Measurements from ENCODE around the gene CPLX1.

The CPLX1 gene

GRCh38 chr4:828641-829271 is 2.8 kb upstream of the CPLX1 start:
- ATAC-seq (ENCODE audit: low read depth) (peak; percentile 55), DNase-seq (ENCODE audit: low spot score) (peak; percentile 60)
- TF ChIP-seq CTCF (IDR thresholded peaks at IDR 0.05; ENCODE audit: poor library complexity, severe bottlenecking): no peak

GRCh38 chr4:827209-828081 is 1.5 kb upstream of the CPLX1 start:
- no peak for TF ChIP-seq CTCF (IDR thresholded peaks at IDR 0.05; ENCODE audit: poor library complexity, severe bottlenecking)
- H3K9me3 ChIP-seq (ENCODE audit: severe bottlenecking): no peaks in the 10 kb centered on the region
- no peaks in the 10 kb centered on the region for H3K4me1 ChIP-seq (ENCODE audit: insufficient read depth, poor library complexity, severe bottlenecking)
- ATAC-seq (ENCODE audit: low read depth): no peak
- no peak overlapping the region for H3K27ac ChIP-seq (ENCODE audit: poor library complexity, severe bottlenecking)
- DNase-seq (ENCODE audit: low spot score): peak; percentile 47
- no peaks in the 10 kb centered on the region for H3K36me3 ChIP-seq (ENCODE audit: low read depth)
- H3K4me3 ChIP-seq (ENCODE audit: severe bottlenecking): no peak overlapping the region
- H3K27me3 ChIP-seq (ENCODE audit: insufficient read depth, poor library complexity, severe bottlenecking): peaks cover 48% of the 10 kb centered on the region

More at GRCh38 chr4:828641-829271, 2.8 kb upstream of the CPLX1 start:
- H3K27ac ChIP-seq (ENCODE audit: poor library complexity, severe bottlenecking): no peak overlapping the region
- no peak overlapping the region for H3K4me3 ChIP-seq (ENCODE audit: severe bottlenecking)
- no peaks in the 10 kb centered on the region for H3K9me3 ChIP-seq (ENCODE audit: severe bottlenecking)
- H3K4me1 ChIP-seq (ENCODE audit: insufficient read depth, poor library complexity, severe bottlenecking): no peaks in the 10 kb centered on the region
- H3K36me3 ChIP-seq (ENCODE audit: low read depth): no peaks in the 10 kb centered on the region
- peaks cover 35% of the 10 kb centered on the region for H3K27me3 ChIP-seq (ENCODE audit: insufficient read depth, poor library complexity, severe bottlenecking)

- peak; percentile 52 for DNase-seq (ENCODE audit: low spot score)
- no peaks in the 10 kb centered on the region for H3K36me3 ChIP-seq (ENCODE audit: low read depth)
- no peak overlapping the region for H3K27ac ChIP-seq (ENCODE audit: poor library complexity, severe bottlenecking)
- peaks cover 56% of the 10 kb centered on the region for H3K27me3 ChIP-seq (ENCODE audit: insufficient read depth, poor library complexity, severe bottlenecking)
- H3K4me3 ChIP-seq (ENCODE audit: severe bottlenecking): no peak overlapping the region
- TF ChIP-seq CTCF (IDR thresholded peaks at IDR 0.05; ENCODE audit: poor library complexity, severe bottlenecking): no peak
- ATAC-seq (ENCODE audit: low read depth): no peak
- H3K9me3 ChIP-seq (ENCODE audit: severe bottlenecking): no peaks in the 10 kb centered on the region
- no peaks in the 10 kb centered on the region for H3K4me1 ChIP-seq (ENCODE audit: insufficient read depth, poor library complexity, severe bottlenecking)
Observed at GRCh38 chr4:826508-827208, 729 bp upstream of the CPLX1 start.

- peak; percentile 56 for DNase-seq (ENCODE audit: low spot score)
- Histone ChIP-seq H3K27me3 (ENCODE audit: insufficient read depth, poor library complexity, severe bottlenecking) (peaks cover 62% of the 10 kb centered on the region), H3K9me3 (ENCODE audit: severe bottlenecking) (no peaks in the 10 kb centered on the region), H3K4me3 (ENCODE audit: severe bottlenecking) (peak overlapping the region; percentile 30), H3K4me1 (ENCODE audit: insufficient read depth, poor library complexity, severe bottlenecking) (no peaks in the 10 kb centered on the region), H3K36me3 (ENCODE audit: low read depth) (no peaks in the 10 kb centered on the region), H3K27ac (ENCODE audit: poor library complexity, severe bottlenecking) (no peak overlapping the region)
- no peak for TF ChIP-seq CTCF (IDR thresholded peaks at IDR 0.05; ENCODE audit: poor library complexity, severe bottlenecking)
- ATAC-seq (ENCODE audit: low read depth): 0 out of 3 replicates have a peak, but pooled peaks have one; percentile 19
Observed at GRCh38 chr4:825063-825970, 612 bp downstream of the CPLX1 start.
